PC-9 (cell line): Measurements from ENCODE around the gene STX3. TPM values are rescaled to one million over a fixed set of nuclear protein-coding genes. Genes with fewer than 3 reads are reported as not detected.

Experiments
- BruUV-seq: library from RNA; stranded (reverse); fragments of 400-500 nt; replicated peaks from 2 replicates; lab custom pipeline; 2021; lab: Mats Ljungman, UMichigan
- CTCF ChIA-PET: fragments of 300-600 bp; sonication (Branson Sonifier 250); formaldehyde crosslinking; loops from one replicate; lab custom pipeline; 2022; ENCODE audit warnings: antibody characterized with exemption; lab: Charles Lee
- POLR2A ChIA-PET: fragments of 300-600 bp; sonication (Branson Sonifier 250); formaldehyde crosslinking; loops from one replicate; lab custom pipeline; 2022; ENCODE audit warnings: antibody characterized with exemption; ENCODE audit not compliant: unreplicated experiment; lab: Charles Lee
- DNase-seq, 2 experiments: peaks; one replicate each; pipeline versions ENCODE4 v3.0.0 to v3.0.0-alpha.2; 2015 to 2022; ENCODE audit warnings: mixed read lengths in 1 of 2
- H2AFZ ChIP-seq: fragments of 200-600 bp; sonication (generic); 2 replicates; pipeline ENCODE4 v1.8.1; 2017; ENCODE audit warnings: antibody characterized with exemption
- H3F3A ChIP-seq: fragments of 200-600 bp; sonication (generic); 2 replicates; pipeline ENCODE4 v1.8.1; 2017; ENCODE audit warnings: antibody characterized with exemption, mild to moderate bottlenecking, low read depth; ENCODE audit not compliant: insufficient read depth
- H3K27ac ChIP-seq: fragments of 200-600 bp; sonication (generic); 2 replicates; pipeline ENCODE4 v1.6.1; 2016; ENCODE audit warnings: mixed run types
- H3K27me3 ChIP-seq: fragments of 200-600 bp; sonication (generic); 2 replicates; pipeline ENCODE4 v1.6.1; 2016; ENCODE audit warnings: low read depth, mixed run types; ENCODE audit not compliant: insufficient read depth
- H3K36me3 ChIP-seq: fragments of 200-600 bp; sonication (generic); 2 replicates; pipeline ENCODE4 v1.6.1; 2016; ENCODE audit warnings: low read depth, mixed run types
- H3K4me1 ChIP-seq: fragments of 200-600 bp; sonication (generic); replicated peaks from 2 replicates; pipeline ENCODE4 v1.6.1; 2016; ENCODE audit warnings: mixed run types; ENCODE audit not compliant: insufficient read depth
- H3K4me2 ChIP-seq: fragments of 200-600 bp; sonication (generic); 2 replicates; pipeline ENCODE4 v1.6.1; 2017; ENCODE audit warnings: mixed run types
- H3K4me3 ChIP-seq: fragments of 200-600 bp; sonication (generic); 2 replicates; pipeline ENCODE4 v1.6.1; 2016; ENCODE audit warnings: mixed run types
- H3K79me2 ChIP-seq: fragments of 200-600 bp; sonication (generic); 2 replicates; pipeline ENCODE4 v1.6.1; 2017; ENCODE audit warnings: low read depth, mixed run types
- H3K9me2 ChIP-seq: fragments of 200-600 bp; sonication (generic); 2 replicates; pipeline ENCODE4 v1.8.1; 2017; ENCODE audit warnings: mild to moderate bottlenecking; ENCODE audit not compliant: insufficient read depth
- H3K9me3 ChIP-seq: fragments of 200-600 bp; sonication (generic); 2 replicates; pipeline ENCODE4 v1.8.1; 2016; ENCODE audit warnings: low read depth; ENCODE audit not compliant: insufficient read depth
- H4K20me1 ChIP-seq: fragments of 200-600 bp; sonication (generic); 2 replicates; pipeline ENCODE4 v1.8.1; 2017; ENCODE audit not compliant: insufficient read depth
- CTCF ChIP-seq: fragments of 200-600 bp; sonication (generic); conservative IDR thresholded peaks from 2 replicates; pipeline ENCODE4 v1.6.1; 2017; ENCODE audit warnings: mixed run types, antibody characterized with exemption, mild to moderate bottlenecking, moderate library complexity
- EZH2 ChIP-seq: fragments of 200-600 bp; sonication (generic); IDR thresholded peaks from 2 replicates; pipeline ENCODE4 v1.8.0; 2017; ENCODE audit warnings: antibody characterized with exemption, low read depth
- intact Hi-C: fragments of 100-400 bp; cut with micrococcal nuclease; formaldehyde crosslinking; loops from one replicate; pipeline ENCODE4 v1.10.0; 2022; ENCODE audit not compliant: unreplicated experiment
- total RNA-seq: library from RNA; stranded (reverse); gene quantifications from 2 replicates; pipeline ENCODE4 v1.2.3, GENCODE V29; 2021

STX3 gene
- total RNA-seq, 1 experiment from 2014 or later, result 50.1 TPM

- no peak for TF ChIP-seq CTCF
- TF ChIP-seq EZH2, result no peak
- BruUV-seq, result no TSS peak
- ChIA-PET CTCF (no interaction called here), POLR2A (no interaction called here)
- no peak overlapping the region for H2AFZ ChIP-seq
- intact Hi-C loops, result no loop called here
- H3K27me3 ChIP-seq, result no peaks in the 10 kb centered on the region
- H3K9me3 ChIP-seq, result no peaks in the 10 kb centered on the region
- DNase-seq, result no peak
- no peak overlapping the region for H3K4me3 ChIP-seq
- H3K4me1 ChIP-seq, result no peaks in the 10 kb centered on the region
- no peaks in the 10 kb centered on the region for H3K79me2 ChIP-seq
- H3F3A ChIP-seq, result no peaks in the 10 kb centered on the region
- H3K4me2 ChIP-seq, result no peak overlapping the region
- no peaks in the 10 kb centered on the region for H4K20me1 ChIP-seq
- H3K9me2 ChIP-seq, result no peaks in the 10 kb centered on the region; the same call in 1 of the 2 replicates
- no peaks in the 10 kb centered on the region for H3K36me3 ChIP-seq
- no peak overlapping the region for H3K27ac ChIP-seq
These were observed 31.1 kb upstream of the STX3 start for GRCh38 chr11:59724066-59724465.

DNA sequence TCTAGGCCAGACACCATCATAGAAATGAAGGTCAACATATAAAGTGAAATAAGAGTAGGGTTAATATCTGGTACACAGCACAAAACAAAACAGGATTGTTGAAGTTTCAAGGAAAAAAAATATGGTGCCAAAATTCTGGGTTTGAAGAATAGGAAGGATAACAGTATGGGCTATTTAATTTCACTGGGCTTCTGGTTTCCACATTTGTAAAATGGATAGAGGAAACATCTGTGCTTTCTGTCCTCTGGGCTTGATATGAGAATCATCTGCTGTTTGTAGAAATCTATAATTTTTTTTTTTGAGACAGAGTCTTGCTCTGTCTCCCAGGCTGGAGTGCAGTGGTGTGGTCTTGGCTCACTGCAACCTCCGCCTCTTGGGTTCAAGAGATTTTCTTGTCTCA lies 27.8 kb upstream of the STX3 start:
- no peaks in the 10 kb centered on the region for H3K9me3 ChIP-seq
- no peak overlapping the region for H3K27ac ChIP-seq
- no peak for DNase-seq
- no peak overlapping the region for H3K4me3 ChIP-seq
- no peaks in the 10 kb centered on the region for H3K9me2 ChIP-seq
- no TSS peak for BruUV-seq
- POLR2A ChIA-PET, result no interaction called here
- CTCF ChIA-PET, result no interaction called here
- H3K4me2 ChIP-seq, result no peak overlapping the region
- no peaks in the 10 kb centered on the region for H3K27me3 ChIP-seq
- TF ChIP-seq CTCF, result no peak
- TF ChIP-seq EZH2, result no peak
- no peaks in the 10 kb centered on the region for H3K36me3 ChIP-seq
- H2AFZ ChIP-seq, result no peak overlapping the region
- H3F3A ChIP-seq, result no peaks in the 10 kb centered on the region
- no peaks in the 10 kb centered on the region for H4K20me1 ChIP-seq
- intact Hi-C loops, result no loop called here
- H3K4me1 ChIP-seq, result no peaks in the 10 kb centered on the region
- no peaks in the 10 kb centered on the region for H3K79me2 ChIP-seq

- POLR2A ChIA-PET, result no interaction called here
These were observed 27.0 kb upstream of the STX3 start for GRCh38 chr11:59728154-59728553.

More at GRCh38 chr11:59728154-59728553, 27.0 kb upstream of the STX3 start:
- CTCF ChIA-PET, result no interaction called here
- H3K27ac ChIP-seq, result no peak overlapping the region
- no peaks in the 10 kb centered on the region for H3K4me1 ChIP-seq
- H3F3A ChIP-seq, result no peaks in the 10 kb centered on the region
- H3K4me2 ChIP-seq, result no peak overlapping the region
- DNase-seq, result no peak
- no peaks in the 10 kb centered on the region for H4K20me1 ChIP-seq
- BruUV-seq, result no TSS peak
- H3K9me2 ChIP-seq, result no peaks in the 10 kb centered on the region
- intact Hi-C loops, result no loop called here
- H3K79me2 ChIP-seq, result no peaks in the 10 kb centered on the region
- no peak overlapping the region for H2AFZ ChIP-seq
- H3K4me3 ChIP-seq, result no peak overlapping the region
- TF ChIP-seq EZH2 (no peak), CTCF (no peak)
- H3K36me3 ChIP-seq, result no peaks in the 10 kb centered on the region
- H3K9me3 ChIP-seq, result no peaks in the 10 kb centered on the region
- no peaks in the 10 kb centered on the region for H3K27me3 ChIP-seq
